K562 (cell line): ENCODE data around the gene OR10A2. TPM values are rescaled to one million over a fixed set of nuclear protein-coding genes. Genes with fewer than 3 reads are reported as not detected.

Experiments
- ATAC-seq: fragments of 200-7000 bp; cut with Tn5 transposase; 3 replicates; pipeline ENCODE4 v1.9.1; 2020; ENCODE audit warnings: moderate library complexity
- BruUV-seq: library from RNA; stranded (reverse); fragments of 400-500 nt; replicated peaks from 2 replicates; lab custom pipeline; 2021; lab: Mats Ljungman, UMichigan
- CTCF ChIA-PET: fragments of 300-600 bp; formaldehyde crosslinking; extraction: SDS; loops from one replicate; lab custom pipeline; 2021; ENCODE audit warnings: low intra/inter-chr PET ratio; lab: Yijun Ruan, JAX
- POLR2A ChIA-PET: fragments of 300-600, 350-650 bp; sonication (Branson Sonifier 250); formaldehyde crosslinking; extraction: SDS; loops from one replicate; lab custom pipeline; 2021; ENCODE audit warnings: antibody characterized with exemption, inconsistent platforms; lab: Yijun Ruan, JAX
- DNase-seq, 4 experiments: peaks; one replicate each; pipeline versions ENCODE4 v3.0.0 to v3.0.0-alpha.2; 2011 to 2018; ENCODE audit warnings: low spot score in 3 of 4, mixed read lengths in 3 of 4; ENCODE audit errors: extremely low read depth in 1 of 4
- FAIRE-seq: peaks from 2 replicates; lab custom pipeline; 2011; peaks lifted over from hg19 to GRCh38; lab: Jason Lieb, UNC
- H2AFZ ChIP-seq: 2 replicates; pipeline ENCODE4 v1.6.0; 2011; ENCODE audit warnings: low read depth, low read length, control low read depth, inconsistent platforms
- H3K27ac ChIP-seq: fragments of 200-600 bp; 3 replicates; pipeline ENCODE4 v1.8.0; 2011; ENCODE audit warnings: low read depth, mild to moderate bottlenecking, control low read depth, inconsistent platforms, low read length, moderate library complexity, mixed read lengths; ENCODE audit errors: extremely low read depth
- H3K27me3 ChIP-seq, 2 experiments: fragments of 300-600 bp in 1 of 2; 2 replicates in 1 of 2; 3 replicates in 1 of 2; pipeline versions ENCODE4 v1.6.0 to v1.8.0; 2011; ENCODE audit warnings: inconsistent platforms in 2 of 2, low read length in 2 of 2, mild to moderate bottlenecking in 1 of 2, mixed read lengths in 1 of 2, moderate library complexity in 1 of 2; ENCODE audit not compliant: control insufficient read depth in 2 of 2, insufficient read depth in 2 of 2
- H3K36me3 ChIP-seq: fragments of 300-600 bp; 3 replicates; pipeline ENCODE4 v1.8.0; 2011; ENCODE audit warnings: mild to moderate bottlenecking, low read length, inconsistent platforms; ENCODE audit not compliant: control insufficient read depth, insufficient read depth
- H3K4me1 ChIP-seq, 2 experiments: fragments of 200-600 bp in 1 of 2; replicated peaks in 1 of 2; 2 replicates in 1 of 2; 3 replicates in 1 of 2; pipeline versions ENCODE4 v1.5.1 to v1.8.0; 2011; ENCODE audit warnings: inconsistent platforms in 2 of 2, low read length in 2 of 2, mild to moderate bottlenecking in 1 of 2, mixed read lengths in 1 of 2, moderate library complexity in 1 of 2; ENCODE audit not compliant: control insufficient read depth in 2 of 2, insufficient read depth in 2 of 2
- H3K4me2 ChIP-seq: 2 replicates; pipeline ENCODE4 v1.6.1; 2011; ENCODE audit warnings: low read length, control low read depth, inconsistent platforms, mixed read lengths; ENCODE audit not compliant: insufficient read depth
- H3K4me3 ChIP-seq: fragments of 200-600 bp; sonication (generic), shearing (Covaris generic); 2 replicates; pipeline ENCODE4 v1.5.1; 2016; ENCODE audit warnings: control low read depth, inconsistent platforms
- H3K79me2 ChIP-seq: fragments of 200-600 bp; 3 replicates; pipeline ENCODE4 v1.8.0; 2011; ENCODE audit warnings: low read length, inconsistent platforms; ENCODE audit not compliant: control insufficient read depth, insufficient read depth
- H3K9ac ChIP-seq, 2 experiments: 2 replicates each; pipeline versions ENCODE4 v1.6.0 to v1.6.1; 2011; ENCODE audit warnings: low read depth in 2 of 2, low read length in 2 of 2, control low read depth in 1 of 2, inconsistent platforms in 1 of 2, mild to moderate bottlenecking in 1 of 2, mixed read lengths in 1 of 2; ENCODE audit not compliant: insufficient read depth in 1 of 2
- H3K9me1 ChIP-seq: one replicate; pipeline ENCODE4 v1.6.0; 2011; ENCODE audit warnings: inconsistent platforms, mild to moderate bottlenecking, low read length, moderate library complexity; ENCODE audit not compliant: control insufficient read depth, insufficient read depth
- H3K9me3 ChIP-seq: replicated peaks from 2 replicates; pipeline ENCODE4 v1.5.1; 2011; ENCODE audit warnings: low read depth, low read length, inconsistent platforms; ENCODE audit not compliant: control insufficient read depth, insufficient read depth
- H4K20me1 ChIP-seq: replicated peaks from 2 replicates; pipeline ENCODE4 v1.6.1; 2011; ENCODE audit warnings: low read length, inconsistent platforms, mixed read lengths; ENCODE audit not compliant: control insufficient read depth, insufficient read depth
- ARID2 ChIP-seq: fragments of 450-650 bp; IDR thresholded peaks from 2 replicates; pipeline ENCODE4 v1.6.1; 2017; ENCODE audit warnings: antibody characterized with exemption, mild to moderate bottlenecking
- CC2D1A ChIP-seq: fragments of 450-650 bp; IDR thresholded peaks from 2 replicates; pipeline ENCODE4 v1.6.1; 2017; ENCODE audit warnings: mild to moderate bottlenecking
- FOS ChIP-seq: IDR thresholded peaks from 3 replicates; pipeline ENCODE4 v1.6.1; 2011; ENCODE audit not compliant: insufficient read length; ENCODE audit errors: extremely low read depth
- FOXJ2 ChIP-seq: fragments of 200-800 bp; sonication (Bioruptor generic); IDR thresholded peaks from 2 replicates; pipeline ENCODE4 v1.6.1; 2016; ENCODE audit warnings: missing genetic modification characterization, missing compliant biosample characterization
- FUS ChIP-seq: fragments of 200-400 bp; formaldehyde crosslinking; optimal IDR thresholded peaks from 2 replicates; pipeline ENCODE3; 2017; ENCODE audit warnings: low read depth, low read length
- HEY1 ChIP-seq: fragments of 250-450 bp; sonication (Bioruptor Pico); IDR thresholded peaks from 2 replicates; pipeline ENCODE4 v1.5.0; 2020; ENCODE audit warnings: mild to moderate bottlenecking, moderate library complexity, borderline replicate concordance
- HSF4 ChIP-seq: fragments of 250-450 bp; sonication (Bioruptor Pico); IDR thresholded peaks from 2 replicates; pipeline ENCODE4 v2.1.2; 2022; ENCODE audit warnings: mild to moderate bottlenecking, moderate library complexity, borderline replicate concordance
- KDM5B ChIP-seq: fragments of 200-600 bp; sonication (generic); IDR thresholded peaks from 2 replicates; pipeline ENCODE4 v1.6.1; 2012; ENCODE audit warnings: low read depth, mild to moderate bottlenecking, moderate library complexity, low read length, control low read depth, inconsistent platforms; ENCODE audit not compliant: insufficient replicate concordance
- KHSRP ChIP-seq: fragments of 450-650 bp; IDR thresholded peaks from 2 replicates; pipeline ENCODE4 v1.6.1; 2017
- KLF16 ChIP-seq: IDR thresholded peaks from 2 replicates; pipeline ENCODE4 v1.6.1; 2016; ENCODE audit warnings: antibody characterized with exemption
- NFRKB ChIP-seq: fragments of 450-650 bp; IDR thresholded peaks from 2 replicates; pipeline ENCODE4 v1.6.1; 2016; ENCODE audit warnings: low read depth
- OTX1 ChIP-seq: fragments of 450-650 bp; formaldehyde crosslinking; IDR thresholded peaks from 2 replicates; pipeline ENCODE4 v1.4.0; 2022; ENCODE audit warnings: mild to moderate bottlenecking
- POU5F1 ChIP-seq: fragments of 150-350 bp; IDR thresholded peaks from 2 replicates; pipeline ENCODE4 v1.6.1; 2014; ENCODE audit warnings: borderline replicate concordance, low read length, low read depth, mild to moderate bottlenecking; ENCODE audit not compliant: partially characterized antibody
- SP1 ChIP-seq: sonication (generic); formaldehyde crosslinking; IDR thresholded peaks from 2 replicates; pipeline ENCODE4 v1.8.1; 2022; ENCODE audit warnings: mild to moderate bottlenecking, missing genetic modification reagents
- SREBF1 ChIP-seq: fragments of 150-350 bp; IDR thresholded peaks from 2 replicates; pipeline ENCODE4 v1.6.1; 2014; ENCODE audit warnings: antibody characterized with exemption, low read depth, low read length, borderline replicate concordance
- TOE1 ChIP-seq, 2 experiments: fragments of 450-650 bp in 1 of 2; sonication (generic) in 1 of 2; formaldehyde crosslinking in 1 of 2; IDR thresholded peaks; 2 replicates each; pipeline versions ENCODE4 v1.7.1 to v1.8.0; 2016 to 2022; ENCODE audit warnings: borderline replicate concordance in 2 of 2, mild to moderate bottlenecking in 2 of 2, antibody characterized with exemption in 1 of 2, inconsistent platforms in 1 of 2, low read depth in 1 of 2, missing genetic modification reagents in 1 of 2, moderate library complexity in 1 of 2
- WHSC1 ChIP-seq: IDR thresholded peaks from one replicate; pipeline ENCODE4 v1.6.1; 2012; ENCODE audit warnings: low read length, control low read depth, inconsistent platforms
- ZNF165 ChIP-seq: fragments of 250-450 bp; sonication (Bioruptor Pico); IDR thresholded peaks from 2 replicates; pipeline ENCODE4 v1.4.0; 2020; ENCODE audit warnings: borderline replicate concordance
- ZNF212 ChIP-seq: fragments of 450-650 bp; formaldehyde crosslinking; IDR thresholded peaks from 2 replicates; pipeline ENCODE4 v1.4.0; 2020; ENCODE audit warnings: mild to moderate bottlenecking
- WGBS: fragments of 100-300 bp; shearing (Covaris generic); methylation state at CpG from one replicate; pipeline ENCODE4 v1.1.6; 2016; ENCODE audit warnings: low coverage, mixed read lengths; ENCODE audit not compliant: insufficient coverage; ENCODE audit errors: missing lambda C conversion rate; 5-methylcytosine and 5-hydroxymethylcytosine counted together
- in situ Hi-C: fragments of 300-500 bp; cut with MboI; formaldehyde crosslinking; loops from 4 replicates; pipeline ENCODE4 v1.15.0; 2018; ENCODE audit warnings: inconsistent platforms, mixed read lengths
- intact Hi-C: fragments of 100-400 bp; cut with micrococcal nuclease; formaldehyde crosslinking; loops from 2 replicates; pipeline ENCODE4 v1.14.2; 2022
- polyA plus RNA-seq, 8 experiments: library from polyadenylated mRNA; depleted of rRNA in 4 of 8; stranded (reverse) in 5 of 8; unstranded in 3 of 8; fragments of >200 nt; fragmentation: Nextera tagmentation in 2 of 8; fragmentation: Illumina TruSeq in 1 of 8; extraction: Ambion mirVana in 2 of 8; extraction: Trizol in 1 of 8; gene quantifications; 2 replicates each; pipeline versions ENCODE4 v1.2.1 to v1.2.3, GENCODE V29; 2011 to 2014; ENCODE audit warnings: inconsistent platforms in 1 of 8, missing spikeins in 1 of 8
- total RNA-seq, 7 experiments: library from RNA; depleted of rRNA in 6 of 7; stranded (reverse); fragments of >200 nt in 6 of 7; fragmentation: Illumina TruSeq in 2 of 7; extraction: Trizol in 2 of 7; gene quantifications; 2 replicates each; pipeline versions ENCODE4 v1.2.1 to v1.2.3, GENCODE V29; 2011 to 2021; ENCODE audit warnings: low replicate concordance in 1 of 7
- TF ChIP-seq, protein P1 (sequence below): fragments of 450-650 bp; IDR thresholded peaks from 2 replicates; pipeline ENCODE4 v1.6.1; 2018; ENCODE audit not compliant: partially characterized antibody

Gene OR10A2
- total and polyA plus RNA-seq, 9 of the 15 experiments (the other 6 are each of a cell fraction or from before 2014, with no cell fraction given) = 0.10 TPM; not detected in 8

DNA sequence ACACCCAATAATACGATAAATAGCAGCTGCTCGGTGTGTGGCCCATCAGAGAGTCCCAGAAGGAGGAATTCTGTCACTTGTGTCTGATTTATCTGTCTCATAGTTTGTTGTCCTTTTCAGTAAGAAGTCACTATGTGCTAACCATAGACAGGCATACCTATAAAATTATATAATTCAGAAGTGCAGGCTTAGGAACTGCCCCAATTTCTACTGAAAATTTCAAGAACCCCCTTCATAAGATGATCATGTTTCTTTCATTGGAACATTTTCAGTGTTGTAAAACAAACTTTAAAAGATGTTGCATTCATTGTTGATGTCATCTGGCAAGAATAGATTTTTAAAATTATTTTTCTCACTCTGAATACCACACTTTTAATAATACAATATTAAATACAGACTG is 29.5 kb downstream of the OR10A2 start, which contains the start of gene OR2D2:
OR2D2 (minus strand) TSS at position 101 of the 400 bp plus-strand sequence; CDS start at position 101, 0 bp downstream.
- Histone ChIP-seq H2AFZ (no peak within 1 kb of the TSS), H3K9ac (no peak within 1 kb of the TSS), H3K4me1 (no peaks in the 10 kb centered on the region), H3K9me1 (no peaks in the 10 kb centered on the region), H3K27ac (no peak within 1 kb of the TSS), H3K36me3 (no peaks in the 10 kb centered on the region), H3K9me3 (no peaks in the 10 kb centered on the region), H3K27me3 (no peaks in the 10 kb centered on the region), H4K20me1 (no peaks in the 10 kb centered on the region), H3K4me3 (no peak within 1 kb of the TSS), H3K79me2 (no peaks in the 10 kb centered on the region), H3K4me2 (no peak within 1 kb of the TSS)
- no peak for DNase-seq
- WGBS = 6% methylated on average over 2 of the region's 2 CpGs
- in situ Hi-C loops = no loop called here
- intact Hi-C loops = no loop called here
- CTCF ChIA-PET = no interaction called here
- no TSS peak for BruUV-seq
- POLR2A ChIA-PET = no interaction called here
- ATAC-seq = no peak
- no peak for FAIRE-seq
- TF ChIP-seq FOXJ2 (no peak), ZNF165 (CRISPR knock-in tag) (no peak), NFRKB (no peak), WHSC1 (no peak), TOE1 (IDR thresholded peaks at IDR 0.05; ENCODE audit: borderline replicate concordance) (no peak), TOE1 (CRISPR knock-in tag; IDR thresholded peaks at IDR 0.05; ENCODE audit: borderline replicate concordance, low read depth) (no peak), FOS (no peak), SREBF1 (no peak), KDM5B (no peak), KLF16 (no peak), ARID2 (no peak), OTX1 (no peak), KHSRP (no peak), HSF4 (CRISPR knock-in tag) (no peak), CC2D1A (no peak), HEY1 (CRISPR knock-in tag) (no peak), POU5F1 (no peak), SP1 (CRISPR knock-in tag) (no peak), ZNF212 (CRISPR knock-in tag) (no peak), FUS (no peak)
- TF ChIP-seq, protein P1, sequence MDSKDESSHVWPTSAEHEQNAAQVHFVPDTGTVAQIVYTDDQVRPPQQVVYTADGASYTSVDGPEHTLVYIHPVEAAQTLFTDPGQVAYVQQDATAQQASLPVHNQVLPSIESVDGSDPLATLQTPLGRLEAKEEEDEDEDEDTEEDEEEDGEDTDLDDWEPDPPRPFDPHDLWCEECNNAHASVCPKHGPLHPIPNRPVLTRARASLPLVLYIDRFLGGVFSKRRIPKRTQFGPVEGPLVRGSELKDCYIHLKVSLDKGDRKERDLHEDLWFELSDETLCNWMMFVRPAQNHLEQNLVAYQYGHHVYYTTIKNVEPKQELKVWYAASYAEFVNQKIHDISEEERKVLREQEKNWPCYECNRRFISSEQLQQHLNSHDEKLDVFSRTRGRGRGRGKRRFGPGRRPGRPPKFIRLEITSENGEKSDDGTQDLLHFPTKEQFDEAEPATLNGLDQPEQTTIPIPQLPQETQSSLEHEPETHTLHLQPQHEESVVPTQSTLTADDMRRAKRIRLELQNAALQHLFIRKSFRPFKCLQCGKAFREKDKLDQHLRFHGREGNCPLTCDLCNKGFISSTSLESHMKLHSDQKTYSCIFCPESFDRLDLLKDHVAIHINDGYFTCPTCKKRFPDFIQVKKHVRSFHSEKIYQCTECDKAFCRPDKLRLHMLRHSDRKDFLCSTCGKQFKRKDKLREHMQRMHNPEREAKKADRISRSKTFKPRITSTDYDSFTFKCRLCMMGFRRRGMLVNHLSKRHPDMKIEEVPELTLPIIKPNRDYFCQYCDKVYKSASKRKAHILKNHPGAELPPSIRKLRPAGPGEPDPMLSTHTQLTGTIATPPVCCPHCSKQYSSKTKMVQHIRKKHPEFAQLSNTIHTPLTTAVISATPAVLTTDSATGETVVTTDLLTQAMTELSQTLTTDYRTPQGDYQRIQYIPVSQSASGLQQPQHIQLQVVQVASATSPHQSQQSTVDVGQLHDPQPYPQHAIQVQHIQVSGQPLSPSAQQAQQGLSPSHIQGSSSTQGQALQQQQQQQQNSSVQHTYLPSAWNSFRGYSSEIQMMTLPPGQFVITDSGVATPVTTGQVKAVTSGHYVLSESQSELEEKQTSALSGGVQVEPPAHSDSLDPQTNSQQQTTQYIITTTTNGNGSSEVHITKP = no peak
